Glutamatergic neuron (in vitro differentiated cells): ENCODE results near the gene RXFP2. TPM values are rescaled to one million over a fixed set of nuclear protein-coding genes. Genes with fewer than 3 reads are reported as not detected.

Source experiments
- DNase-seq: peaks from one replicate; pipeline ENCODE4 v3.0.0; 2022
- H3K27ac Mint-ChIP-seq: one replicate; pipeline ENCODE4 v1.8.0; 2020; ENCODE audit warnings: mild to moderate bottlenecking, mixed read lengths, inconsistent platforms; ENCODE audit not compliant: unreplicated experiment
- H3K27me3 Mint-ChIP-seq: one replicate; pipeline ENCODE4 v1.8.0; 2020; ENCODE audit warnings: mild to moderate bottlenecking, moderate library complexity, mixed read lengths, inconsistent platforms; ENCODE audit not compliant: unreplicated experiment
- H3K36me3 Mint-ChIP-seq: one replicate; pipeline ENCODE4 v1.8.0; 2020; ENCODE audit warnings: mild to moderate bottlenecking, mixed read lengths, inconsistent platforms; ENCODE audit not compliant: unreplicated experiment
- H3K4me1 Mint-ChIP-seq: one replicate; pipeline ENCODE4 v1.8.0; 2020; ENCODE audit warnings: mild to moderate bottlenecking, low read depth, mixed read lengths, inconsistent platforms; ENCODE audit not compliant: unreplicated experiment
- H3K4me3 Mint-ChIP-seq: one replicate; pipeline ENCODE4 v1.8.0; 2020; ENCODE audit warnings: mild to moderate bottlenecking, mixed read lengths, inconsistent platforms; ENCODE audit not compliant: unreplicated experiment
- H3K9me3 Mint-ChIP-seq: one replicate; pipeline ENCODE4 v1.8.0; 2020; ENCODE audit warnings: mild to moderate bottlenecking, moderate library complexity, mixed read lengths, inconsistent platforms; ENCODE audit not compliant: unreplicated experiment
- long read RNA-seq: library from polyadenylated mRNA; unstranded; transcript quantifications from one replicate; pipeline ENCODE4 v2.0.0, GENCODE V29; 2020; ENCODE audit not compliant: unreplicated experiment
- total RNA-seq: library from RNA; stranded (reverse); fragmentation: NEBNext Ultra II Directional; extraction: Animal tissue kit (Norgen Biotek cat#: 25700); gene quantifications from one replicate; pipeline ENCODE4 v1.2.1, GENCODE V29; 2021; ENCODE audit not compliant: unreplicated experiment
- TF ChIP-seq, protein P1 (sequence below): fragments of 200-600 bp; sonication (generic); IDR thresholded peaks from one replicate; pipeline ENCODE4 v1.5.0; 2021; ENCODE audit not compliant: partially characterized antibody, unreplicated experiment

Gene RXFP2, protein sequence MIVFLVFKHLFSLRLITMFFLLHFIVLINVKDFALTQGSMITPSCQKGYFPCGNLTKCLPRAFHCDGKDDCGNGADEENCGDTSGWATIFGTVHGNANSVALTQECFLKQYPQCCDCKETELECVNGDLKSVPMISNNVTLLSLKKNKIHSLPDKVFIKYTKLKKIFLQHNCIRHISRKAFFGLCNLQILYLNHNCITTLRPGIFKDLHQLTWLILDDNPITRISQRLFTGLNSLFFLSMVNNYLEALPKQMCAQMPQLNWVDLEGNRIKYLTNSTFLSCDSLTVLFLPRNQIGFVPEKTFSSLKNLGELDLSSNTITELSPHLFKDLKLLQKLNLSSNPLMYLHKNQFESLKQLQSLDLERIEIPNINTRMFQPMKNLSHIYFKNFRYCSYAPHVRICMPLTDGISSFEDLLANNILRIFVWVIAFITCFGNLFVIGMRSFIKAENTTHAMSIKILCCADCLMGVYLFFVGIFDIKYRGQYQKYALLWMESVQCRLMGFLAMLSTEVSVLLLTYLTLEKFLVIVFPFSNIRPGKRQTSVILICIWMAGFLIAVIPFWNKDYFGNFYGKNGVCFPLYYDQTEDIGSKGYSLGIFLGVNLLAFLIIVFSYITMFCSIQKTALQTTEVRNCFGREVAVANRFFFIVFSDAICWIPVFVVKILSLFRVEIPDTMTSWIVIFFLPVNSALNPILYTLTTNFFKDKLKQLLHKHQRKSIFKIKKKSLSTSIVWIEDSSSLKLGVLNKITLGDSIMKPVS
- not detected for total RNA-seq
- long read RNA-seq, result 0 reads

DNA sequence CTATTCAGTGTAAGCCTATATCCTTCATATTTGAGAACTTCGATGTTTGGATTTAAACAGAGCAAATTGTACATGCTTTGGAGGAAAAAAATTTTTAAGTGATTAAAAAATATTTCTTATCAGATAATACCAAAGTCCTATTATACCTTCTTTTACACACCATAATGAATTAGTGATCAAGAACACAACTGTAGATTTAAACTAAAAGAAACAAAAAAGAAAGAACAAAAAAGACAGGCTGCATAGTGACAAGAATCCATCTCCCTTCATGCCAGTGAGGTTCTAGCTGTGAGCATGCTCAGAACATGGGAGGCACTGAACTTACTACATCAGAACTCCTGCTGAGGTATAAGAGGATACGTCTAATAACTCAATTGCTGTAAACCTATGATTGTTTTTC lies at the start of gene RXFP2:
Gene RXFP2, plus strand, starts transcription at position 301 of the 400 bp plus-strand sequence. Its CDS starts 87 bp downstream, at position 388.
- Mint-ChIP-seq H3K4me3 (no peak within 1 kb of the TSS), H3K27me3 (no peaks in the 10 kb centered on the region), H3K4me1 (peaks cover 2% of the 10 kb centered on the region), H3K36me3 (no peaks in the 10 kb centered on the region), H3K27ac (no peak within 1 kb of the TSS), H3K9me3 (no peaks in the 10 kb centered on the region)
- no peak for DNase-seq
- TF ChIP-seq, protein P1, sequence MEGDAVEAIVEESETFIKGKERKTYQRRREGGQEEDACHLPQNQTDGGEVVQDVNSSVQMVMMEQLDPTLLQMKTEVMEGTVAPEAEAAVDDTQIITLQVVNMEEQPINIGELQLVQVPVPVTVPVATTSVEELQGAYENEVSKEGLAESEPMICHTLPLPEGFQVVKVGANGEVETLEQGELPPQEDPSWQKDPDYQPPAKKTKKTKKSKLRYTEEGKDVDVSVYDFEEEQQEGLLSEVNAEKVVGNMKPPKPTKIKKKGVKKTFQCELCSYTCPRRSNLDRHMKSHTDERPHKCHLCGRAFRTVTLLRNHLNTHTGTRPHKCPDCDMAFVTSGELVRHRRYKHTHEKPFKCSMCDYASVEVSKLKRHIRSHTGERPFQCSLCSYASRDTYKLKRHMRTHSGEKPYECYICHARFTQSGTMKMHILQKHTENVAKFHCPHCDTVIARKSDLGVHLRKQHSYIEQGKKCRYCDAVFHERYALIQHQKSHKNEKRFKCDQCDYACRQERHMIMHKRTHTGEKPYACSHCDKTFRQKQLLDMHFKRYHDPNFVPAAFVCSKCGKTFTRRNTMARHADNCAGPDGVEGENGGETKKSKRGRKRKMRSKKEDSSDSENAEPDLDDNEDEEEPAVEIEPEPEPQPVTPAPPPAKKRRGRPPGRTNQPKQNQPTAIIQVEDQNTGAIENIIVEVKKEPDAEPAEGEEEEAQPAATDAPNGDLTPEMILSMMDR, result no peak

DNA sequence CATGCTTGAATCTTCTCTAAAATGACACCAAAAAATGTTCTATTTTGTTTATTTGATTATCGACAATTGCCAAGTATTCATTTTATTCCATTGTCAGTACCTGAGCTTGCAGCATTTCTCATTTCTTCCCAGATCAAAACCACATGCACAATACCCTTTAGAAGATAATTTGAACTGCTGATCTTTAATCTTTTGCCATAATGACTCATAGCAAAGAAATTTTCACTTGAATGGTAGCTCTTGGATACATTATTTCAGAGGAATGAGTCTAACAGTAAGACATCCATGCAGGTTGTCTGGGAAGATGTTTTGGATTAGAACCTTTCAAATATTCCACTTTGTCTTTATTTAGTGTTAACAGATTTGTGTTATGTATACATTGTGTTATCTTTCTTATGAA lies 42.0 kb upstream of the RXFP2 start:
- H3K4me1 Mint-ChIP-seq, result no peaks in the 10 kb centered on the region
- H3K9me3 Mint-ChIP-seq, result peaks cover 3% of the 10 kb centered on the region

DNA sequence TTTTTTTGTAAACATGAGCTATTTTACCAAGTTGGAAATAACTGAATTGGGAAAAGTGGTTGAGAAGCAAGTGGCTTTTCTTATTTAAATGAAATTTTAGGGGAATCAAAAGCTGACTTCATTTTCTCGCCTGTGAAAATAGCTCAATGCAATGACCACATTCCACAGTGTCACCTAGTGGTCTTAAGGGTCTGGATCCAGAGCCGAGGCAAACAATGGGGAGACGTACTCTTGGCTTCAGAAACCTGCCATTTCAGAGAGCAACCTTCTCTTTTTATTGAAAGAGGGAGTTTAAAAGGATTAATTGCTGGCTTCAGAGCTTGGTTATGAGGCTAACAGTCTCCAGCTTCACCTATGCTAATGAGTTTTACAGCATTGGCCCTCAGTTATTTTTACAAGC lies 39.7 kb upstream of the RXFP2 start:
- Mint-ChIP-seq H3K9me3 (peaks cover 2% of the 10 kb centered on the region), H3K36me3 (no peaks in the 10 kb centered on the region), H3K27ac (no peak overlapping the region), H3K27me3 (no peaks in the 10 kb centered on the region), H3K4me3 (no peak overlapping the region), H3K4me1 (no peaks in the 10 kb centered on the region)
- TF ChIP-seq, protein P1, result no peak
- DNase-seq, result no peak

More for the DNA sequence above, 42.0 kb upstream of the RXFP2 start:
- no peak for DNase-seq
- H3K27me3 Mint-ChIP-seq, result no peaks in the 10 kb centered on the region
- TF ChIP-seq, protein P1, result no peak
- H3K27ac Mint-ChIP-seq, result no peak overlapping the region
- no peak overlapping the region for H3K4me3 Mint-ChIP-seq
- H3K36me3 Mint-ChIP-seq, result no peaks in the 10 kb centered on the region

DNA sequence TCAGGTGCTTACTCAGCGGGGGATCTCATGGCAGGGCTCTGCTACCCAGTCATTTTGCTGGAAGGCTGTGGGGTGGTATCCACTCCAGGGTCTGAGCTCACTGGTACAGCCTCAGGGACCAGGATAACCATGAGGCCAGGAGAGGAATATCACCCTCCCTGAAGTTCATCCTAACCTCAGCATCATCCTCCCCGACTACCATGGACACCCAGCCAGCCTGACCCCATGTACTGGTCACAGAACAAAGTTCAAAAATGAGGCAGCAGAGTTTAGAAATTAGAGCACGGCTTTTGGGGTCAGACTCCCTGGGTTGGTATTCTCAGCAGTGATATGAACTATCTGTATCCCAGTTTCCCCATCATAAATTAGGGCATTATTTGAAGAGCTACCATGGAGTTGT lies 35.5 kb upstream of the RXFP2 start:
- Mint-ChIP-seq H3K27me3 (no peaks in the 10 kb centered on the region), H3K4me1 (no peaks in the 10 kb centered on the region), H3K9me3 (no peaks in the 10 kb centered on the region), H3K4me3 (no peak overlapping the region), H3K36me3 (no peaks in the 10 kb centered on the region), H3K27ac (no peak overlapping the region)
- DNase-seq, result no peak
- TF ChIP-seq, protein P1, result no peak

DNA sequence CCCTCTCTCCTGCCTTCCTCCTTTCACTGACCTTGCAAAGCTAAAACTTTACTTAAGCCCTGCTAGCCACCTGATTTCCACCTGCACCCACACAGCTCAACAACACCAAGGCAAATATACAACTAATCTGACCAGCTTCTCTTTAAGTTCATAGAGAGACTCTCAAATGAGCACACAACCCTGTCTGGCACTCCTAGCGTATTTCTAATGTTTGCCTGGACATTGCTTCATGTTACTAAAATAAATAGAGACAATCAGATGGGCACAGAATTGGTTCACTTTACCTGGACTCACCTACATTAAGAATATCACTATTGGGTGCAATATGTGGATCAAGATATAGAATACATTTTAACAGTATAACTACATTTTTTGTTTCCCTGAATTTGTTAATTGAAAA lies 33.2 kb upstream of the RXFP2 start:
- H3K4me1 Mint-ChIP-seq, result no peaks in the 10 kb centered on the region
- H3K27me3 Mint-ChIP-seq, result no peaks in the 10 kb centered on the region
- TF ChIP-seq, protein P1, result no peak
- no peak overlapping the region for H3K4me3 Mint-ChIP-seq
- H3K36me3 Mint-ChIP-seq, result no peaks in the 10 kb centered on the region
- no peak overlapping the region for H3K27ac Mint-ChIP-seq
- no peak for DNase-seq
- no peaks in the 10 kb centered on the region for H3K9me3 Mint-ChIP-seq
